Liver (tissue), 9 donors: ENCODE results near the gene ATF6B. TPM values are rescaled to one million over a fixed set of nuclear protein-coding genes. Genes with fewer than 3 reads are reported as not detected.
A peak's percentile ranks its signal among the peaks of the same experiment; 100 is the strongest.

Experiments used
- DNase-seq: peaks from one replicate; pipeline ENCODE4 v3.0.0-alpha.2; 2017; ENCODE audit warnings: low spot score
- H3K27ac ChIP-seq, 2 donors: one replicate each; pipeline ENCODE4 v1.7.0; 2013; ENCODE audit warnings: inconsistent platforms in 2 of 2, low read length in 2 of 2, control low read depth in 1 of 2, low read depth in 1 of 2, mild to moderate bottlenecking in 1 of 2
- H3K27me3 ChIP-seq, 4 donors: one replicate each; pipeline versions ENCODE4 v1.6.1 to v1.7.0; 2013; ENCODE audit warnings: low read length in 3 of 4, inconsistent platforms in 1 of 4, mild to moderate bottlenecking in 1 of 4, moderate library complexity in 1 of 4; ENCODE audit not compliant: control insufficient read depth in 4 of 4, insufficient read depth in 4 of 4
- H3K36me3 ChIP-seq, 4 donors: one replicate each; pipeline versions ENCODE4 v1.6.1 to v1.7.0; 2013; ENCODE audit warnings: low read length in 3 of 4, mild to moderate bottlenecking in 3 of 4, low read depth in 1 of 4, moderate library complexity in 1 of 4; ENCODE audit not compliant: control insufficient read depth in 4 of 4, insufficient read depth in 3 of 4
- H3K4me1 ChIP-seq, 4 donors: one replicate each; pipeline versions ENCODE4 v1.6.1 to v1.7.0; 2013; ENCODE audit warnings: low read length in 3 of 4, mild to moderate bottlenecking in 3 of 4, moderate library complexity in 1 of 4; ENCODE audit not compliant: control insufficient read depth in 4 of 4, insufficient read depth in 4 of 4
- H3K4me3 ChIP-seq, 3 donors: one replicate each; pipeline versions ENCODE4 v1.6.1 to v1.7.0; 2013; ENCODE audit warnings: low read length in 3 of 3, control low read depth in 1 of 3, low read depth in 1 of 3, mild to moderate bottlenecking in 1 of 3
- H3K9ac ChIP-seq, 2 donors: one replicate each; pipeline ENCODE4 v1.7.0; 2013; ENCODE audit warnings: low read length in 2 of 2, mild to moderate bottlenecking in 2 of 2, moderate library complexity in 2 of 2, control low read depth in 1 of 2, low read depth in 1 of 2
- H3K9me3 ChIP-seq, 4 donors: one replicate each; pipeline versions ENCODE4 v1.6.1 to v1.7.0; 2013; ENCODE audit warnings: low read length in 3 of 4; ENCODE audit not compliant: control insufficient read depth in 4 of 4
- FOXA1 ChIP-seq: IDR thresholded peaks from 2 replicates; pipeline ENCODE4 v1.6.1; 2016; ENCODE audit warnings: antibody characterized with exemption
- HNF4A ChIP-seq, 2 donors: conservative IDR thresholded peaks; 2 replicates each; pipeline ENCODE4 v1.6.1; 2016; ENCODE audit warnings: antibody characterized with exemption in 2 of 2, mild to moderate bottlenecking in 2 of 2
- JUND ChIP-seq, 2 donors: IDR thresholded peaks; 2 replicates each; pipeline ENCODE4 v1.6.1; 2016; ENCODE audit warnings: antibody characterized with exemption in 2 of 2
- NR2F2 ChIP-seq: IDR thresholded peaks from 2 replicates; pipeline ENCODE4 v1.6.1; 2016; ENCODE audit warnings: antibody characterized with exemption
- RAD21 ChIP-seq, 2 donors: IDR thresholded peaks; 2 replicates each; pipeline ENCODE4 v1.6.1; 2016; ENCODE audit warnings: antibody characterized with exemption in 2 of 2, mild to moderate bottlenecking in 2 of 2
- RXRA ChIP-seq, 2 donors: IDR thresholded peaks; 2 replicates each; pipeline ENCODE4 v1.6.1; 2017 to 2018; ENCODE audit warnings: antibody characterized with exemption in 2 of 2, mild to moderate bottlenecking in 1 of 2
- SP1 ChIP-seq: IDR thresholded peaks from 2 replicates; pipeline ENCODE4 v1.6.1; 2018; ENCODE audit warnings: antibody characterized with exemption, mild to moderate bottlenecking
- TAF1 ChIP-seq: conservative IDR thresholded peaks from 2 replicates; pipeline ENCODE4 v1.6.1; 2016; ENCODE audit warnings: antibody characterized with exemption, mild to moderate bottlenecking
- YY1 ChIP-seq: IDR thresholded peaks from 2 replicates; pipeline ENCODE4 v1.6.1; 2016; ENCODE audit warnings: antibody characterized with exemption, mild to moderate bottlenecking
- WGBS: extraction: QIAGEN DNeasy Blood & Tissue Kit; methylation state at CpG from one replicate; pipeline ENCODE4 v1.1.7; 2013; 5-methylcytosine and 5-hydroxymethylcytosine counted together
- polyA plus RNA-seq, 2 donors: library from polyadenylated mRNA; stranded (reverse) in 1 of 2; unstranded in 1 of 2; fragments of 200-250 nt in 1 of 2; fragments of >200 nt in 1 of 2; fragmentation: Nextera tagmentation in 1 of 2; extraction: Ambion mirVana in 1 of 2; gene quantifications; one replicate each; pipeline versions ENCODE4 v1.2.1 to v1.2.3, GENCODE V29; 2013 to 2015
- total RNA-seq, 2 donors: library from RNA; depleted of rRNA; stranded (reverse); fragments of >200 nt; gene quantifications; one replicate each; pipeline ENCODE4 v1.2.3, GENCODE V29; 2014
- TF ChIP-seq, protein P1 (sequence below): IDR thresholded peaks from 2 replicates; pipeline ENCODE4 v1.6.1; 2016; ENCODE audit warnings: antibody characterized with exemption, mild to moderate bottlenecking
- TF ChIP-seq, protein P2 (sequence below): fragments of 150-350 bp; IDR thresholded peaks from 2 replicates; pipeline ENCODE4 v1.5.1; 2017; ENCODE audit warnings: improper control_type of control experiment, low read depth, low read length; ENCODE audit not compliant: missing input control
- donor health status: healthy.
- donor health status: healthy.
- donor health status: healthy.
- donor health status: healthy.
- donor health status: healthy.

The ATF6B gene
- total and polyA plus RNA-seq, 4 donors = 13.6 to 24.8 (median 15.5) TPM

DNA sequence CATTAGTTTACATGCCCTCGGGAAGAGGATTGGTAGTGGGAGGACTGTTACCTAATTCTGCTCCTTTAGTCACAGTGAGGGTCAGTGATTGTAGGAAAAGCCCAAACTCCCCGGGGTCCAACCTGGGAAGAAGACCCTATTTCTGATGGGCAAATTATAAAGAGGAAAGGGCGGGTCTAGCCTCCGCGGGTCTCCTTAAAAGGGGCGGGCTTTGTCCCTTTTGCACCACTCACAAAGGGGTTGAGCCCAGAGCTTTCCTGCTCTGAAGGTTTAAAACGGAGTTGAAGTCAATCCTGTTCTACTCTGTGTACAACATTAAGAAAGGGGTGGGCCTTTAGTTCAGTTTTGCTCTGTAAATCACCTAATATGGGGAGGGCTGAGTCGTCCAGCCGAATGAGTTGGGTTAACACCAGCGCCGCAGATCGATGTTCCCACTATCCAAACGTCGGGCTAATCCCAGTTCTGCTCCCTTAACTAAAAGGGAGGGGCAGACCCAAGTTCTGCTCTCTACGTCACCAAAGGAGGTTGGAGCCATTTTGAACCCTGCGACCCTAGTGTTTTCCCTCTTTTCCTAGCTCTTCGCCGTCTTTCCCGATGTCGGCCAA, 49.2 kb upstream of the ATF6B start:
- under 1% methylated on average over 20 of the region's 20 CpGs for WGBS
- TF ChIP-seq TAF1 (peak; percentile 56), SP1 (no peak), NR2F2 (no peak), RAD21 (IDR thresholded peaks at IDR 0.05) (no peak), FOXA1 (no peak), YY1 (peak; percentile 97), RXRA (IDR thresholded peaks at IDR 0.05) (peak in 1 of 2 donors; percentile 69)
- TF ChIP-seq, protein P1, sequence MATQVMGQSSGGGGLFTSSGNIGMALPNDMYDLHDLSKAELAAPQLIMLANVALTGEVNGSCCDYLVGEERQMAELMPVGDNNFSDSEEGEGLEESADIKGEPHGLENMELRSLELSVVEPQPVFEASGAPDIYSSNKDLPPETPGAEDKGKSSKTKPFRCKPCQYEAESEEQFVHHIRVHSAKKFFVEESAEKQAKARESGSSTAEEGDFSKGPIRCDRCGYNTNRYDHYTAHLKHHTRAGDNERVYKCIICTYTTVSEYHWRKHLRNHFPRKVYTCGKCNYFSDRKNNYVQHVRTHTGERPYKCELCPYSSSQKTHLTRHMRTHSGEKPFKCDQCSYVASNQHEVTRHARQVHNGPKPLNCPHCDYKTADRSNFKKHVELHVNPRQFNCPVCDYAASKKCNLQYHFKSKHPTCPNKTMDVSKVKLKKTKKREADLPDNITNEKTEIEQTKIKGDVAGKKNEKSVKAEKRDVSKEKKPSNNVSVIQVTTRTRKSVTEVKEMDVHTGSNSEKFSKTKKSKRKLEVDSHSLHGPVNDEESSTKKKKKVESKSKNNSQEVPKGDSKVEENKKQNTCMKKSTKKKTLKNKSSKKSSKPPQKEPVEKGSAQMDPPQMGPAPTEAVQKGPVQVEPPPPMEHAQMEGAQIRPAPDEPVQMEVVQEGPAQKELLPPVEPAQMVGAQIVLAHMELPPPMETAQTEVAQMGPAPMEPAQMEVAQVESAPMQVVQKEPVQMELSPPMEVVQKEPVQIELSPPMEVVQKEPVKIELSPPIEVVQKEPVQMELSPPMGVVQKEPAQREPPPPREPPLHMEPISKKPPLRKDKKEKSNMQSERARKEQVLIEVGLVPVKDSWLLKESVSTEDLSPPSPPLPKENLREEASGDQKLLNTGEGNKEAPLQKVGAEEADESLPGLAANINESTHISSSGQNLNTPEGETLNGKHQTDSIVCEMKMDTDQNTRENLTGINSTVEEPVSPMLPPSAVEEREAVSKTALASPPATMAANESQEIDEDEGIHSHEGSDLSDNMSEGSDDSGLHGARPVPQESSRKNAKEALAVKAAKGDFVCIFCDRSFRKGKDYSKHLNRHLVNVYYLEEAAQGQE = peak; percentile 49
- TF ChIP-seq, protein P2, sequence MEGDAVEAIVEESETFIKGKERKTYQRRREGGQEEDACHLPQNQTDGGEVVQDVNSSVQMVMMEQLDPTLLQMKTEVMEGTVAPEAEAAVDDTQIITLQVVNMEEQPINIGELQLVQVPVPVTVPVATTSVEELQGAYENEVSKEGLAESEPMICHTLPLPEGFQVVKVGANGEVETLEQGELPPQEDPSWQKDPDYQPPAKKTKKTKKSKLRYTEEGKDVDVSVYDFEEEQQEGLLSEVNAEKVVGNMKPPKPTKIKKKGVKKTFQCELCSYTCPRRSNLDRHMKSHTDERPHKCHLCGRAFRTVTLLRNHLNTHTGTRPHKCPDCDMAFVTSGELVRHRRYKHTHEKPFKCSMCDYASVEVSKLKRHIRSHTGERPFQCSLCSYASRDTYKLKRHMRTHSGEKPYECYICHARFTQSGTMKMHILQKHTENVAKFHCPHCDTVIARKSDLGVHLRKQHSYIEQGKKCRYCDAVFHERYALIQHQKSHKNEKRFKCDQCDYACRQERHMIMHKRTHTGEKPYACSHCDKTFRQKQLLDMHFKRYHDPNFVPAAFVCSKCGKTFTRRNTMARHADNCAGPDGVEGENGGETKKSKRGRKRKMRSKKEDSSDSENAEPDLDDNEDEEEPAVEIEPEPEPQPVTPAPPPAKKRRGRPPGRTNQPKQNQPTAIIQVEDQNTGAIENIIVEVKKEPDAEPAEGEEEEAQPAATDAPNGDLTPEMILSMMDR = no peak
- peak overlapping the region; percentile 95 to 96 for H3K27ac ChIP-seq

DNA sequence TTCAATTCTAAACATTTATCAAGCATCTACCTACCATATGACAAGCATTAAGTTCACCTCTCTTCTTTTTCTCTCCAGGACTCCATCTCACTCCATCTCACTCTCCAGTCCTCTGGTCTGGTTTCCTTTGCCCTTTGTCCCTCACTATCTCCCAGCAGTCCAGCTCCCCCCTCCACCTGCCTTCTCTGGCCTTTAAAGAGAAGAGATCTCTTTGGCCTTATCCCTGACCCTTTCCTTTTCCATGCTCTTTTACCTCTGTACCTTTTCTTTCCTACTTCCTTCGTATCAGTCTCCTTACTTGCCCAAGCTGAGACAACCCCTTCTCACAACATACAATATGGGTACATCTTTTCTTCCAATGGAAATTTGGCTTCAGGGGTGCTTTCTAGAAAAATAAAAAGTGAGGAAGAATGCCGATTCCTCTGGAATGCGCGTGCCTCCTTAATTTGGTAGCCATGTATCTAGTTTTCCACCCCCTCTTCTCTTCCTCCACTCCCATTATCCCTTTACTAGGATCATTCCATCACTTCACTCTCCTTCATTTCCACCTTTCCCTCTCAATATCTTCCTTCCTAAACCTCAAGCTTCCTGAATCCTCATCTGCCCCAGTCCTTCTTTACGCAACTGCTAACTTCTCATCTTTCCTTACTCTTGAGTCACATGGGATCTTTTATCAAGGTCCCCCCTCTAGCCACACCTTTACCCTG, 48.6 kb upstream of the ATF6B start:
- peak overlapping the region; percentile 73 to 96 (median 84) for H3K4me3 ChIP-seq
- peak overlapping the region; percentile 95 to 96 for H3K27ac ChIP-seq
- 25% methylated on average over 5 of the region's 5 CpGs for WGBS
- peaks cover 0 to 10% (median 5%) of the 10 kb centered on the region in 4 donors for H3K36me3 ChIP-seq
- TF ChIP-seq, protein P1 = no peak
- TF ChIP-seq HNF4A (conservative IDR thresholded peaks at IDR 0.05) = peak; percentile 28 to 49
- no peak for TF ChIP-seq JUND (IDR thresholded peaks at IDR 0.05)
- H3K9me3 ChIP-seq = no peaks in the 10 kb centered on the region
- H3K9ac ChIP-seq = peak overlapping the region; percentile 30 to 81
- no peak for DNase-seq
- peaks cover 0 to 50% (median 42%) of the 10 kb centered on the region in 4 donors for H3K4me1 ChIP-seq
- H3K27me3 ChIP-seq = no peaks in the 10 kb centered on the region

More for the DNA sequence above, 49.2 kb upstream of the ATF6B start:
- Histone ChIP-seq H3K4me3 (peak overlapping the region; percentile 26 to 96 (median 73)), H3K27me3 (no peaks in the 10 kb centered on the region), H3K4me1 (peaks cover 0 to 50% (median 42%) of the 10 kb centered on the region in 4 donors), H3K36me3 (peaks cover 0 to 10% (median 5%) of the 10 kb centered on the region in 4 donors), H3K9me3 (no peaks in the 10 kb centered on the region), H3K9ac (peak overlapping the region; percentile 30 to 81)
- DNase-seq = peak; percentile 45
